GM12878 (cell line): ENCODE measurements around the gene ATF7. TPM values are rescaled to one million over a fixed set of nuclear protein-coding genes. Genes with fewer than 3 reads are reported as not detected.

Source experiments
- ATAC-seq: fragments of 200-7000 bp; cut with Tn5 transposase; 3 replicates; pipeline ENCODE4 v1.9.1; 2020; ENCODE audit warnings: mild to moderate bottlenecking, moderate library complexity
- BruUV-seq: library from RNA; stranded (reverse); fragments of 400-500 nt; replicated peaks from 2 replicates; lab custom pipeline; 2021; lab: Mats Ljungman, UMichigan
- CTCF ChIA-PET: fragments of 300-600 bp; sonication (Branson Sonifier 250); formaldehyde crosslinking; extraction: SDS; loops from one replicate; lab custom pipeline; 2021; ENCODE audit warnings: inconsistent platforms; lab: Yijun Ruan, JAX
- POLR2A ChIA-PET: fragments of 350-600 bp; formaldehyde crosslinking; extraction: SDS; loops from one replicate; lab custom pipeline; 2021; ENCODE audit warnings: inconsistent platforms; lab: Charles Lee
- RAD21 ChIA-PET: fragments of 300-600 bp; sonication (Branson Sonifier 250); formaldehyde crosslinking; loops from one replicate; lab custom pipeline; 2023; ENCODE audit warnings: antibody characterized with exemption; ENCODE audit not compliant: unreplicated experiment; lab: Charles Lee
- SMC1A ChIA-PET: fragments of 300-600 bp; sonication (Branson Sonifier 250); formaldehyde crosslinking; loops from one replicate; lab custom pipeline; 2023; ENCODE audit not compliant: unreplicated experiment, uncharacterized antibody; lab: Charles Lee
- DNase-seq: peaks from one replicate; pipeline ENCODE4 v3.0.0-alpha.2; 2011; ENCODE audit warnings: low read depth, low spot score
- FAIRE-seq: peaks from 3 replicates; lab custom pipeline; 2011; peaks lifted over from hg19 to GRCh38; lab: Jason Lieb, UNC
- H2AFZ ChIP-seq: 2 replicates; pipeline ENCODE4 v1.6.0; 2011; ENCODE audit warnings: low read depth, low read length, control low read depth; ENCODE audit not compliant: control insufficient read depth
- H3K27ac ChIP-seq: 2 replicates; pipeline ENCODE4 v1.5.1; 2011; ENCODE audit warnings: control low read depth; ENCODE audit not compliant: control insufficient read depth, insufficient read depth
- H3K27me3 ChIP-seq, 2 experiments: replicated peaks in 1 of 2; 2 replicates each; pipeline versions ENCODE4 v1.6.0 to v1.6.1; 2011; ENCODE audit warnings: low read length in 1 of 2; ENCODE audit not compliant: control insufficient read depth in 2 of 2, insufficient read depth in 2 of 2
- H3K36me3 ChIP-seq, 2 experiments: 2 replicates each; pipeline ENCODE4 v1.5.1; 2011; ENCODE audit warnings: low read length in 1 of 2; ENCODE audit not compliant: control insufficient read depth in 2 of 2, insufficient read depth in 2 of 2
- H3K4me1 ChIP-seq: 2 replicates; pipeline ENCODE4 v1.6.1; 2011; ENCODE audit warnings: mild to moderate bottlenecking, low read length, moderate library complexity, mixed read lengths; ENCODE audit not compliant: control insufficient read depth, insufficient read depth
- H3K4me2 ChIP-seq: 2 replicates; pipeline ENCODE4 v1.6.0; 2011; ENCODE audit warnings: control low read depth; ENCODE audit not compliant: control insufficient read depth, insufficient read depth
- H3K4me3 ChIP-seq: fragments of 200-600 bp; sonication (generic); 2 replicates; pipeline ENCODE4 v1.5.1; 2016
- H3K79me2 ChIP-seq: 2 replicates; pipeline ENCODE4 v1.6.0; 2011; ENCODE audit warnings: low read length; ENCODE audit not compliant: control insufficient read depth, insufficient read depth
- H3K9ac ChIP-seq: 2 replicates; pipeline ENCODE4 v1.8.0; 2011; ENCODE audit warnings: low read length, control low read depth, mixed read lengths; ENCODE audit not compliant: control insufficient read depth, insufficient read depth
- H3K9me3 ChIP-seq: replicated peaks from 3 replicates; pipeline ENCODE4 v1.5.1; 2011; ENCODE audit warnings: mild to moderate bottlenecking, low read length; ENCODE audit not compliant: control insufficient read depth, insufficient read depth
- H4K20me1 ChIP-seq: 2 replicates; pipeline ENCODE4 v1.6.0; 2011; ENCODE audit not compliant: control insufficient read depth, insufficient read depth
- CBX5 ChIP-seq: sonication (generic); IDR thresholded peaks from 2 replicates; pipeline ENCODE4 v1.6.1; 2016; ENCODE audit warnings: low read depth, moderate library complexity, mild to moderate bottlenecking, inconsistent platforms
- EGR1 ChIP-seq, 2 experiments: IDR thresholded peaks; 1 replicate in 1 of 2; 2 replicates in 1 of 2; pipeline ENCODE4 v1.6.1; 2011 to 2012; ENCODE audit warnings: low read depth in 2 of 2, low read length in 2 of 2, borderline replicate concordance in 1 of 2, mild to moderate bottlenecking in 1 of 2, moderate library complexity in 1 of 2
- HCFC1 ChIP-seq: fragments of 150-350 bp; IDR thresholded peaks from 2 replicates; pipeline ENCODE4 v1.6.1; 2014; ENCODE audit warnings: low read length
- POU2F2 ChIP-seq: IDR thresholded peaks from 3 replicates; pipeline ENCODE4 v1.6.1; 2011; ENCODE audit warnings: low read depth, mild to moderate bottlenecking, low read length, borderline replicate concordance
- RELA ChIP-seq: fragments of 450-650 bp; IDR thresholded peaks from 2 replicates; pipeline ENCODE4 v1.8.0; 2014; ENCODE audit warnings: borderline replicate concordance; ENCODE audit not compliant: partially characterized antibody
- SRF ChIP-seq, 2 experiments: IDR thresholded peaks; 2 replicates each; pipeline ENCODE4 v1.6.1; 2011; ENCODE audit warnings: low read depth in 2 of 2, low read length in 2 of 2, mild to moderate bottlenecking in 1 of 2, moderate library complexity in 1 of 2
- STAT3 ChIP-seq: IDR thresholded peaks from 2 replicates; pipeline ENCODE4 v1.6.1; 2011; ENCODE audit warnings: low read depth, low read length, improper control_type of control experiment
- WRNIP1 ChIP-seq: IDR thresholded peaks from 2 replicates; pipeline ENCODE4 v1.6.1; 2011; ENCODE audit warnings: low read depth, low read length, improper control_type of control experiment, borderline replicate concordance
- ZNF274 ChIP-seq: IDR thresholded peaks from one replicate; pipeline ENCODE4 v1.8.0; 2011; ENCODE audit not compliant: insufficient read length, insufficient read depth
- WGBS: methylation state at CpG from one replicate; pipeline ENCODE4 v1.1.6; 2016; ENCODE audit warnings: low lambda C conversion rate; ENCODE audit not compliant: insufficient replicate concordance, insufficient coverage; ENCODE audit errors: missing lambda C conversion rate; 5-methylcytosine and 5-hydroxymethylcytosine counted together
- in situ Hi-C: fragments of 300-500 bp; cut with MboI; formaldehyde crosslinking; loops from 9 replicates; pipeline ENCODE4 v1.14.3; 2018; ENCODE audit warnings: mixed read lengths
- intact Hi-C: fragments of 100-400 bp; cut with micrococcal nuclease; formaldehyde crosslinking; loops from one replicate; pipeline ENCODE4 v1.14.2; 2022; ENCODE audit not compliant: unreplicated experiment
- polyA plus RNA-seq, 11 experiments: library from polyadenylated mRNA; depleted of rRNA in 4 of 11; unstranded in 6 of 11; stranded (reverse) in 5 of 11; fragments of >200 nt; fragmentation: Nextera tagmentation in 4 of 11; fragmentation: Illumina TruSeq in 1 of 11; extraction: Ambion mirVana in 4 of 11; extraction: Trizol in 1 of 11; gene quantifications; 1 replicate in 1 of 11; 2 replicates in 10 of 11; pipeline versions ENCODE4 v1.2.1 to v1.2.3, GENCODE V29; 2011 to 2016; ENCODE audit warnings: inconsistent platforms in 2 of 11, missing spikeins in 2 of 11, low read depth in 1 of 11
- total RNA-seq, 4 experiments: library from RNA; depleted of rRNA in 3 of 4; stranded (reverse); fragments of >200 nt in 3 of 4; fragmentation: Illumina TruSeq in 1 of 4; extraction: Trizol in 1 of 4; gene quantifications; 2 replicates each; pipeline versions ENCODE4 v1.2.1 to v1.2.3, GENCODE V29; 2013 to 2021
- TF ChIP-seq, protein P1 (sequence below): fragments of 450-650 bp; IDR thresholded peaks from 2 replicates; pipeline ENCODE4 v1.6.1; 2016; ENCODE audit warnings: mild to moderate bottlenecking, moderate library complexity, borderline replicate concordance
- TF ChIP-seq, protein P2 (sequence below): IDR thresholded peaks from 2 replicates; pipeline ENCODE4 v1.6.1; 2011; ENCODE audit warnings: low read depth, mild to moderate bottlenecking, low read length, moderate library complexity, borderline replicate concordance; ENCODE audit errors: extremely low read depth
- TF ChIP-seq, protein P3 (sequence below): fragments of 450-650 bp; IDR thresholded peaks from 2 replicates; pipeline ENCODE4 v1.6.1; 2017; ENCODE audit warnings: mild to moderate bottlenecking, low read depth, inconsistent platforms; ENCODE audit not compliant: poor library complexity, severe bottlenecking
- TF ChIP-seq, protein P4 (sequence below): fragments of 450-650 bp; IDR thresholded peaks from 2 replicates; pipeline ENCODE4 v1.6.1; 2016; ENCODE audit warnings: mild to moderate bottlenecking

Gene ATF7
- total and polyA plus RNA-seq, 10 of the 15 experiments (the other 5 are each of a cell fraction or from before 2014, with no cell fraction given), result 9.1 to 30.7 (median 21.8) TPM

DNA sequence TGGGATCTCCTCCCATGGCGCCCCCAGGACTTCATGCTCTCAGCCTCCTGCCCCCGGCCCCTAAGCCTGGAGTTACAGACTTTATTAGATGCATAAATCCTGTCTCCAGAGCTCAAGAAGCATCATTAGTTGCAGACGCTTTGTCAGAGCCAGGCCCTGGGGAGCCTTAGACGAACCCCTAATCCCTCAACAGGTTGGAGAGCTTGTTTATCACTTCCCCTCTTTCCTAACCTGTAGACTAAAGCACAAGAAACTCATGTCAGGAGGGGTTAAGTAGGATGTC is 118.6 kb downstream of the ATF7 start (continued):
- TF ChIP-seq, protein P1, sequence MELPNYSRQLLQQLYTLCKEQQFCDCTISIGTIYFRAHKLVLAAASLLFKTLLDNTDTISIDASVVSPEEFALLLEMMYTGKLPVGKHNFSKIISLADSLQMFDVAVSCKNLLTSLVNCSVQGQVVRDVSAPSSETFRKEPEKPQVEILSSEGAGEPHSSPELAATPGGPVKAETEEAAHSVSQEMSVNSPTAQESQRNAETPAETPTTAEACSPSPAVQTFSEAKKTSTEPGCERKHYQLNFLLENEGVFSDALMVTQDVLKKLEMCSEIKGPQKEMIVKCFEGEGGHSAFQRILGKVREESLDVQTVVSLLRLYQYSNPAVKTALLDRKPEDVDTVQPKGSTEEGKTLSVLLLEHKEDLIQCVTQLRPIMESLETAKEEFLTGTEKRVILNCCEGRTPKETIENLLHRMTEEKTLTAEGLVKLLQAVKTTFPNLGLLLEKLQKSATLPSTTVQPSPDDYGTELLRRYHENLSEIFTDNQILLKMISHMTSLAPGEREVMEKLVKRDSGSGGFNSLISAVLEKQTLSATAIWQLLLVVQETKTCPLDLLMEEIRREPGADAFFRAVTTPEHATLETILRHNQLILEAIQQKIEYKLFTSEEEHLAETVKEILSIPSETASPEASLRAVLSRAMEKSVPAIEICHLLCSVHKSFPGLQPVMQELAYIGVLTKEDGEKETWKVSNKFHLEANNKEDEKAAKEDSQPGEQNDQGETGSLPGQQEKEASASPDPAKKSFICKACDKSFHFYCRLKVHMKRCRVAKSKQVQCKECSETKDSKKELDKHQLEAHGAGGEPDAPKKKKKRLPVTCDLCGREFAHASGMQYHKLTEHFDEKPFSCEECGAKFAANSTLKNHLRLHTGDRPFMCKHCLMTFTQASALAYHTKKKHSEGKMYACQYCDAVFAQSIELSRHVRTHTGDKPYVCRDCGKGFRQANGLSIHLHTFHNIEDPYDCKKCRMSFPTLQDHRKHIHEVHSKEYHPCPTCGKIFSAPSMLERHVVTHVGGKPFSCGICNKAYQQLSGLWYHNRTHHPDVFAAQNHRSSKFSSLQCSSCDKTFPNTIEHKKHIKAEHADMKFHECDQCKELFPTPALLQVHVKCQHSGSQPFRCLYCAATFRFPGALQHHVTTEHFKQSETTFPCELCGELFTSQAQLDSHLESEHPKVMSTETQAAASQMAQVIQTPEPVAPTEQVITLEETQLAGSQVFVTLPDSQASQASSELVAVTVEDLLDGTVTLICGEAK, result no peak
- TF ChIP-seq POU2F2, result no peak
- TF ChIP-seq STAT3, result no peak
- TF ChIP-seq EGR1 (IDR thresholded peaks at IDR 0.05; ENCODE audit: borderline replicate concordance in 1 of 2, low read depth in 2 of 2, low read length in 2 of 2), result no peak
- no peak for TF ChIP-seq RELA
- TF ChIP-seq SRF (IDR thresholded peaks at IDR 0.05; ENCODE audit: low read depth in 2 of 2, low read length in 2 of 2), result no peak

DNA sequence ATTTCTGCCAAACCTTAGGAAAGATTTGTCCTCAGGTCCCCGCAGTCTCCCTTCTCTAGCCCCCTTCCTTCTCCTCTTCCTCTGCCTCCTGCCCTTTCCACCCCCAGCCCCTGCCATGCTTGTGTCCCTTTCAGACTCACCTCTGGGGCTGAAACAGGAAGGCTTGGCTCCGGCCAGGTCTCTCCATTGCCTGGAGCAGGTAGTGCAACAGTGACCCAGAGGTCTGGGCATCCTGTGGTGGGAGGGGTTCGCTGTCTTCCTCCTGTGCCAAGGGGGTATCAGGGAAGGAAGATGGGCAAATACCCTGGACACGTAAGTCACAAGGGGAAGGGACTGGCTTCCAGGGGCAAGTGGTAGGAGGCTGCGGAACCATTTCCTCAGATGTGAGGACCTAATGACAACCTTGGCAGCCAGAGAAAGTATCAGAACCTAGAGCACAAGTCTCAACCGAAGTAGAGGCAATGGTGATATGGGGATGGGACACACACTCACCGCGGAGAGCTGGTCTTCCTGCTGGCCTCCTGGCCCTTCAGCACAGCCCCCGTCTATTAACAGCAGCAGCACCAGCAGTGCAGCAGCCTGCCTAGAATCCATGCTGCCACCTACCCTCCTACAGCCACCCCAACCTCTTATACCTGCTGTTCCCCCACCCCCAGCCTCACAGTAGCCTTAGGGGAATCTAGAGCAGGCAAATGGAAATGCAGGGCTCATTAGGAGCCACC is 119.1 kb downstream of the ATF7 start, which contains the start of gene NPFF:
Gene NPFF, minus strand, starts transcription at position 604 of the 722 bp plus-strand sequence. Its CDS starts 10 bp downstream, at position 594.
- in situ Hi-C loops, result no loop called here
- SMC1A ChIA-PET, result interaction anchor here (0.7 to 4.9 kb wide), 4 partner anchors 30 to 169 kb away, joined by 3 to 32 read pairs (median 4); partner anchors contain the start of gene ATP5MC2
- TF ChIP-seq, protein P2, sequence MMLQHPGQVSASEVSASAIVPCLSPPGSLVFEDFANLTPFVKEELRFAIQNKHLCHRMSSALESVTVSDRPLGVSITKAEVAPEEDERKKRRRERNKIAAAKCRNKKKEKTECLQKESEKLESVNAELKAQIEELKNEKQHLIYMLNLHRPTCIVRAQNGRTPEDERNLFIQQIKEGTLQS, result no peak
- no peak for TF ChIP-seq WRNIP1
- no peak for TF ChIP-seq ZNF274
- no peak for TF ChIP-seq CBX5
- no peak for TF ChIP-seq STAT3
- TF ChIP-seq, protein P3, sequence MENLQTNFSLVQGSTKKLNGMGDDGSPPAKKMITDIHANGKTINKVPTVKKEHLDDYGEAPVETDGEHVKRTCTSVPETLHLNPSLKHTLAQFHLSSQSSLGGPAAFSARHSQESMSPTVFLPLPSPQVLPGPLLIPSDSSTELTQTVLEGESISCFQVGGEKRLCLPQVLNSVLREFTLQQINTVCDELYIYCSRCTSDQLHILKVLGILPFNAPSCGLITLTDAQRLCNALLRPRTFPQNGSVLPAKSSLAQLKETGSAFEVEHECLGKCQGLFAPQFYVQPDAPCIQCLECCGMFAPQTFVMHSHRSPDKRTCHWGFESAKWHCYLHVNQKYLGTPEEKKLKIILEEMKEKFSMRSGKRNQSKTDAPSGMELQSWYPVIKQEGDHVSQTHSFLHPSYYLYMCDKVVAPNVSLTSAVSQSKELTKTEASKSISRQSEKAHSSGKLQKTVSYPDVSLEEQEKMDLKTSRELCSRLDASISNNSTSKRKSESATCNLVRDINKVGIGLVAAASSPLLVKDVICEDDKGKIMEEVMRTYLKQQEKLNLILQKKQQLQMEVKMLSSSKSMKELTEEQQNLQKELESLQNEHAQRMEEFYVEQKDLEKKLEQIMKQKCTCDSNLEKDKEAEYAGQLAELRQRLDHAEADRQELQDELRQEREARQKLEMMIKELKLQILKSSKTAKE, result no peak
- TF ChIP-seq, protein P4, sequence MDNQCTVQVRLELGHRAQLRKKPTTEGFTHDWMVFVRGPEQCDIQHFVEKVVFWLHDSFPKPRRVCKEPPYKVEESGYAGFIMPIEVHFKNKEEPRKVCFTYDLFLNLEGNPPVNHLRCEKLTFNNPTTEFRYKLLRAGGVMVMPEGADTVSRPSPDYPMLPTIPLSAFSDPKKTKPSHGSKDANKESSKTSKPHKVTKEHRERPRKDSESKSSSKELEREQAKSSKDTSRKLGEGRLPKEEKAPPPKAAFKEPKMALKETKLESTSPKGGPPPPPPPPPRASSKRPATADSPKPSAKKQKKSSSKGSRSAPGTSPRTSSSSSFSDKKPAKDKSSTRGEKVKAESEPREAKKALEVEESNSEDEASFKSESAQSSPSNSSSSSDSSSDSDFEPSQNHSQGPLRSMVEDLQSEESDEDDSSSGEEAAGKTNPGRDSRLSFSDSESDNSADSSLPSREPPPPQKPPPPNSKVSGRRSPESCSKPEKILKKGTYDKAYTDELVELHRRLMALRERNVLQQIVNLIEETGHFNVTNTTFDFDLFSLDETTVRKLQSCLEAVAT, result no peak
- TF ChIP-seq HCFC1, result no peak

More for the DNA sequence above, 119.1 kb downstream of the ATF7 start, which contains the start of gene NPFF:
- Histone ChIP-seq H4K20me1 (no peaks in the 10 kb centered on the region), H3K27me3 (no peaks in the 10 kb centered on the region), H2AFZ (no peak within 1 kb of the TSS), H3K9me3 (no peaks in the 10 kb centered on the region), H3K27ac (no peak within 1 kb of the TSS), H3K4me1 (peaks cover 5% of the 10 kb centered on the region), H3K36me3 (peaks cover 12 to 15% of the 10 kb centered on the region in 2 experiments; a peak in 2 of 4 replicates), H3K4me3 (no peak within 1 kb of the TSS), H3K79me2 (peaks cover 3% of the 10 kb centered on the region), H3K9ac (no peak within 1 kb of the TSS), H3K4me2 (no peak within 1 kb of the TSS)
- ChIA-PET CTCF (interaction anchor here (0.6 to 4.7 kb wide), 8 partner anchors 13 to 238 kb away, joined by 4 to 37 read pairs (median 10); partner anchors contain the start of gene AMHR2), POLR2A (interaction anchor here (2.0 kb wide), 1 partner anchor 154 kb away, joined by 9 read pairs; no protein-coding TSS in a partner anchor), RAD21 (interaction anchor here (2.4 to 2.7 kb wide), 2 partner anchors 85 to 293 kb away, joined by 5 to 12 read pairs; no protein-coding TSS in a partner anchor)
- BruUV-seq, result no TSS peak
- no peak for ATAC-seq
- no peak for FAIRE-seq
- WGBS, result 88% methylated on average over 9 of the region's 9 CpGs
- intact Hi-C loops, result loop anchor here (5.0 kb wide), 1 partner anchor 295 kb away; no protein-coding TSS in a partner anchor
- DNase-seq, result no peak
